HG02870 (cell line): ENCODE results near the gene KCNQ2.

ENCODE experiments used
- ATAC-seq: cut with Tn5 transposase; IDR thresholded peaks from one replicate; pipeline ENCODE4 v1.9.1; 2021; ENCODE audit warnings: mild to moderate bottlenecking, moderate library complexity; ENCODE audit not compliant: unreplicated experiment

The KCNQ2 gene

DNA sequence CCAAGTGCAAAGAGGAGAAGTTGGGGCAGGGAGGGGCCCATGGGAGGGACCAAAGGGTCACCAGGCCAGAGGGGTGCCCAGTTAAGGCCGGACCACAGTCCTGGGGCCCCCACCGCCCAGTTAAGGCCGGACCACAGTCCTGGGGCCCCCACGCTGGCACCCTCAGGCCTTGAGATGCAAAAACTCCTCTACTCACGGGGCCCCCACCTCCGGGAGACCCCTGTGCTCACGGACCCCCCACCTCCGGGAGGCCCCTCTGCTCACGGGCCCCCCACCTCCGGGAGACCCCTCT, 16.9 kb downstream of the KCNQ2 start:
- no peak for ATAC-seq

GRCh38 chr20:63454731-63455567, 17.5 kb downstream of the KCNQ2 start:
- ATAC-seq = no peak

- ATAC-seq = no peak
Measured at GRCh38 chr20:63452821-63453523, 19.5 kb downstream of the KCNQ2 start.

DNA sequence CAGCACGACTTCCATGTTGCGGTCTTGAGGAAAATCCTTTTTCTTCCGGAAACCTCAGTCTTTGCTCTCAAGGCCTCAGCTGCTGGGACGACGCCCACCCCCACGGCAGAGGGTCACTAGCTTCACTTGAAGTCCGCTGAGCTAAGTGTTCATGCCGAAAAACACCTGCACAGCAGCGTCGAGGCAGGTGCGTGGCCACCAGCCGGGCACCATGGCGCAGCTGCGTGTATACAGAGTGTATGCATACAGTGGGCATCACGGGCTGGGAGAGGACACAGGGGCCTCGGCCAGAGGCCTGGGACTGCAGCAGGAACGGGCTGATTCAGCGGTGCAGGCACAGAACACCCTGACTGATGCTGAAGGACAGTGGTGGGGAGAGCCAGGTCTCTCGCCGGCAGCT, 20.1 kb downstream of the KCNQ2 start:
- no peak for ATAC-seq

DNA sequence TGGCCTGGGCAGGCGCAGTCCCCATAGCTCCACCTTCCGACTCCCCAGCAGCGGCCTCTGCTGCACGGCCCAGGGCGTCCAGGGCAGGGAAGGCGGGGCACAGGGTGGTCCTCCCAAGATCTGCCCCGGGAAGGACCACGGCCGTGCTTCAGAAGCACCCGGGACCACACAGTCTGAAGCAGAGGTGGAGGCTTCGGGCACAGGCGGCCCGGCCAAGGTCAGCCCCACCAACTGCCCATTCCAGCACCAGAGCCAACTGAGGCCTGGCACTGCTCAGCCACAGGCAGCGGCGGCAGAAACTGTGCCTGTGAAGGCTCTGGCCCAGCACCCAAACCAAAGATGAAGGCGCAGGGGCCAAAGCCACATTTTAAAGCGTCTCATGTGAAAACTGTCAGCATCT, 20.6 kb downstream of the KCNQ2 start:
- ATAC-seq = no peak

DNA sequence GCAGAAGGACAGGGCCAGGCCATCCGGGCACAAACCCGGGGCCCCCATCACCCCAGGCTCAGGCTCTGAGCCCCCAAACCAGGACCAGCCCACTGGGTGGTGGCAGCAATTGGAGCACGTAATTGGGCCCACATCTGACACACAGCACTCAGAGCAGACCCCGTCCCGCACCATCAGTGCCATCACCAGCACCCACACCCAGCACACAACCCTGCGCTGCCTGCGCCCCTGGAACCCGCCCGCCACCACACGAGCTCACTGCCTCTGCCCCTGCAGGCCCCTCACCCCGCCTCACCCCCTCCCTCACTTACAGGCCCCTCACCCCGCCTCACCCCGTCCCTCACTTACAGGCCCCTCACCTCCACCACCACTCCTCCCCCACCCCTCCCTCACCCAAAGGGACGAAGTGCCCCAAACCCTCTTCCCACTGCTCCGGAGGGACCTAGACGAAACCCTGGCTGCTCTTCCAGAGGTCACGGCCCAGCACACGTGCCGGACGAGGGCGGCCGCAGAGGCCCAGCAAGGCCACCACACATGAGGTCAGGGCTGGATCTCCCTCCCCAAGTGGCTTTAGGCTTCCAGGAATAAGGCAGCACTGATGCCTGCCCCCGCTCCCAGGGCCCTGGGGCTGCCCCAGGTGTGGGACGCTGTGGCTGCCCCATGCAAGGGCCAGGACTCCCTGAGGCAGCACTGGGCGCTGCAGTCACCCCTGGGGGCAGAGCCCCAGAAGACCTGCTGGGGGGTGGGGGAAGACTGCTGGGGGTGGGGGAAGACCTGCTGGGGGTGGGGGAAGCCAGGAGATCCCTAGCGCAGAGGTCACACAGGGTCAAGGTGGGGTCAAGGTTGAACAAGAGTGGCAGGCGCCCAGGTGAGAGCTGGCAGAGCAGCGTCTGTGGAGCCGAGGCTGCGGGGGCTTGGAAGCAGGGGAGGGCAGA, 22.4 kb downstream of the KCNQ2 start:
- ATAC-seq = no peak

GRCh38 chr20:63449025-63449424, 23.4 kb downstream of the KCNQ2 start:
- no peak for ATAC-seq

DNA sequence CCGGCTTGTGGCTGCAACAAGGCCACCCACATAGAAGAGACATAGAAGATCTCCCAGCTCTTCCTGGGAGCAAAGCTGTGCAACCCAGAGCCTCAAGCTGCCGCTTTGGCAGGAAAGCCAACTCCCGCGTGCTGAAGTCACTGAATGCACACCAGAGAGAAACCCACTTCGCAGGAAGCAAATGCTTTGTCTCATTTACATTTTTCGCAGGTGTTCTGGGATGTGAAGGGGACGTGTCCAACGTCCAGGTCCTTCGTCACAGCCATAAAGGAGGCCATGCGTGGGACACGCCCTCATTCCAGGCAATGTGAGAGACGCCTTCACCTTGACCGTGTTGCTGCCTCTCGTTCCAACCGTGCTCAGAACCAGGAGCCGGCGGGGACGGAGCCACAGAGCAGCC, 24.4 kb downstream of the KCNQ2 start:
- ATAC-seq = no peak

DNA sequence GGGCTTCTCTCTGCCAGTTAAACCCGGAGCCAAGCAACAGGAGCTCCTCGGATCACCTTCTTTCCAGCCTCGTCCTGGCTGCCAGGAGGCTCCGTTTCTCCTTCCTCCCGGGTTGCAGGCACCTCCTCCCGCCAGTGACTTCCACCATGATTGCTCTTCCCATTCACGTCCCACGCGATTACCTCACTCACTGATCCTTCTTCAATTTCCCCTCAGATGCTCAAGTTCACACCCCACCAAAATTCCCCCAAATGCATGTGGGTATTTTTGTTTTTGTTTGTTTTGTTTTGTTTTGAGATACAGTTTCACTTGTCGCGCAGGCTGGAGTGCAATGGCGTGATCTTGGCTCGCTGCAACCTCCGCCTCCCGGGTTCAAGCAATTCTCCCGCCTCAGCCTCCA, 25.1 kb downstream of the KCNQ2 start:
- no peak for ATAC-seq

DNA sequence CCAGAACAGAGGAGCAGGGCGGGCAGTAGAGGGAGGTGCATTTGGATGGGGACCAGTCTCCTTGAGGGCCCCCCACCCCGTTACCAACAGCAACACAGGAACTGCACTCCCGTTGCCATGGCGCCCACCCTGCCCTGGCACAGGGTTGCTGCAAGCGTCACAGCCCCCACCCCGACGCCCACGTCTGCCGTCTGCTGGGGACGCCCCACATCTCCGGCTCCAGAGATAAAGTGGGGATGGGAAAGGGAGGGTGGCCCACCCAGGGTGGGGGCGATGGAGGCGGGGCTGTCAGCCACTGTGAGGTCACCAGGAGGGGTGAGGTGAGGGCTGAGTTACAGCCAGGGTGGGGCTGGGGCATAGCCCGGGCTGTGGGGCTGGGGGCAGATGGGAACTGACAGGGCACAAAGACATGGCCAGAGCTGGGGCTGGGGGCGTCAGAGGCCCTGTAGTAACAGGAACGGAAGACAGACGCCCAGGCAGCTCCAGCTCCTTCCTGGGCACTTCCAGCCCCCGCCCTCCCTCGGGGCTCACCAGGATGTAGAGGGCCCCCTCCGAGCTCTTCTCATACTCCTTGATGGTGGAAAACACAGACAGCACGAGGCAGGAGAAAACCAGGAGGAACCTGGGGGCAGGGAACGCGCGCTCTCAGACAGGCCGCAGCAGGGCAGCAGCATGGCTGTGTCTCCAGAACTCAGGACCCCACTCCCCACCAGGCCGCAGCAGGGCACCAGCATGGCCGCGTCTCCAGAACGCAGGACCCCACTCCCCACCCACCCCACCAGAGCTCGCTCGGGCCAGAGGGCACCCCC, 26.0 kb downstream of the KCNQ2 start:
- no peak for ATAC-seq

- ATAC-seq = no peak
Measured at GRCh38 chr20:63445075-63445734, 27.2 kb downstream of the KCNQ2 start.

- no peak for ATAC-seq
Measured at GRCh38 chr20:63444548-63444947, 27.9 kb downstream of the KCNQ2 start.

DNA sequence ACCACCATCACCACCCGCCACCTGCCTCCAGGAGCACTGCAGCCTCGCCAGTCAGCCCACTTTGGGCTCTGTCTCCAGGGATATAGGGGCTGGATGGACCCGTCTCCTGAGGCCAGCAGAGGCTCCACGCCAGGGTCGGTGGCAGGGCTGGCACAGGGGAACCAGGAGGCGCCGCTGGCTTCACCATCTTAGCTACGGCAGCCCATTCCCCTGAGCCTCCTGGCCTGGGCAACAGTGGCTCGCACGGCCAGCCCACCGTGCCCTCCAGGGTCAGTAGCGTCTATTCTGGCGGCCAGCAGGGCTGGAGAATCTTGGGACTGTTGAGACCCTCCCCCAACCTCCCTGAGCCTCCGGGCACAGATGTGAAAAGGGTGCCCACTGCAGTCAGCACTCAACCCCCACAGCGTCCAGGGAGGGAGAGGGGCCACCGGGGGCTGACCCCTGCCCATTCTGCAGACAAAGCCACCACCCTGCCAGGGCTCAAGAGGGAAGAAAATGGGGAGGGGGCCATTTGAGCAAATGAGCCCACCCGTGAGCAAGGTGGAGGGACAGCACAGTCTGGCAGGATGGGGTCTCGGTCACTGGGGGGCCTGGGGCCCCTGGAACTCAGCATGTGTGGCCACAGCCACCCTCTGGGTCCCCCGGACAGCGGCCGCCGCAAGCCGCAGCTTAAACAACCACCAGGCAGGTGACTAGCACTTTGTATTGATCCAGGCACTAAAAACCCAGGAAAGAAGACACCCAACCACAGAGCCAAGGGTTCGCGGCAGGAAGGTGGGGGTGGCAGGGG, 28.7 kb downstream of the KCNQ2 start:
- no peak for ATAC-seq

- ATAC-seq = no peak
Measured at GRCh38 chr20:63442100-63442493, 30.4 kb downstream of the KCNQ2 start.

GRCh38 chr20:63441136-63442099, 31.0 kb downstream of the KCNQ2 start:
- ATAC-seq = no peak

GRCh38 chr20:63440366-63440955, 32.0 kb downstream of the KCNQ2 start:
- no peak for ATAC-seq

DNA sequence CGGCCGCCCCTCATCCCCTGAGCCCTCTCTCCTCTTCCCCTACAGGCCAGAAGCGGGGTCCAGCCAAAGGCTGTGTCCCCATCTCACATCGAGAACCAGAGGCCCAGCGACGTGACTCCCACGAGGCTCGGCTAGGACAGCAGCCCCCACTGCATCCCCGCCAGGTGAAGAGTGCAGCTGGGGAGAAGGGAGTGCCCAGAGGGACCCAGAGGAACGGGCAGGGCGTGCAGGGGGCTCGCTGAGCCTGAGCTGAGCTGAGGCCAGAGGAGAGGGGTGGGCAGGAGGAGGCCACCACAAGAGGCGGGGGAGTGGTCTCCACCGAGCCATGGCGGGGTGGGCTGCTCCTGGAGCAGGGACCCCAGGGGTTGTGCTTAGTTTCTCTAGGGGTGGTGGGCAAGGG, 32.6 kb downstream of the KCNQ2 start:
- no peak for ATAC-seq

GRCh38 chr20:63438121-63438520, 34.3 kb downstream of the KCNQ2 start:
- ATAC-seq = no peak
